NCI-H1436 treated with DMSO at 0.1 percent for 48 hours (cell line): ENCODE data around the gene IGF2BP3.

ENCODE experiments used
- DNase-seq: peaks from one replicate; lab custom pipeline; 2025; lab: John Stamatoyannopoulos, UW

Gene IGF2BP3

DNA sequence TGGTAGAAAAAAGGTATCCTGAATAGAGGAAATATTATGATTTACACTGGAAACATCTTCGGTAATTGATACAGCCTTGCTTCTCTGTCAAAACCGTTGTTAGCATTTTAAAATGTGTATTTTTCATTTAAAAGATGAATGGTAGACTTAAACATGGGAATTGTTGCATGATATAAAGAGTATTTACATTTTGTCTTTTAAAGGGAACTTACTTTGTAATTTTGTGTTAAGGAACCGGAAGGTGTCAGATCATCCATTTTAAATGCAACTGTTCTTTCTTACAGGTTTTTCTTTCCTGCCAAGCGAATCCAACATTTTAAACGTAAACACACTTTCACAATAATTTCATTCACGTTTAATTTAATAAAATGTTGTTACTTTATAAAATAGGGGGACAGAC, 1.8 kb upstream of the IGF2BP3 start:
- DNase-seq, result no peak

DNA sequence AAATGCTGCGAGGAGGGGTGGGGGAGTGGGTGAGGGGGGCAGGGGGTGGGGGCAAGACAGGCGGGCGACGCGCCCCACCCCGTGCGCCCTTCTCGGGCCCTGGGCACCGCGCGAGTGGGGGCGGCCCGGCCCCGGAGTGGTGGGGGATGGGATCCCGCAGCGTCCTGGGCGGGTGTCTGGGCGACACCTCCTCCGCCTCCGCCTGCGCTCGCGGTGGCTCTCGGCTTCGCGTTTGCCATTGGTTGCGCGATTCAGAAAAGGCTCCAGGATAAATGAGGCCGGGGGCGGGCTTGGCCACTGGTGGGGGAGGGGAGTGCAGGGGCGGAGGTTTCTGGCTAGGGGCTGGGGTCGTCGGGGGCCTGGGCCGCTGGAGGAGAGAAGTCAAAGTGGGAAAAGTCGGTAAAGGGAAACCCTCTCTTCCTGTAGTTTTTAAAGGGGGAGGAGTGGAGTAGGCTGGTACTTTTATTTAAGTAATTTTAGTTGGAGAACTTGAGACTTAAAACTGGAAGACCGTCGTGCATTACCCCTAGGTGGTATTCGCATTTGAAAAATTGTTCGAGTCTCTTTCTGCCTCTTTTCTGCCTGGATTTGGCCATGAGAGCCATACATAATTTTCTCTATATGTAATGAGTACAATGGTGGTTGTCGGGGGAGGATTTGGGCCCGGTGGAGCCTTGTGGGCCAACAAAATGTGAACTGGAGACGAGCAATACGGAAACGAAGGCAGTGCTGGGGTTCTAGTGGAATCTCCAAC, 992 bp upstream of the IGF2BP3 start:
- DNase-seq, result peak; percentile 47

DNA sequence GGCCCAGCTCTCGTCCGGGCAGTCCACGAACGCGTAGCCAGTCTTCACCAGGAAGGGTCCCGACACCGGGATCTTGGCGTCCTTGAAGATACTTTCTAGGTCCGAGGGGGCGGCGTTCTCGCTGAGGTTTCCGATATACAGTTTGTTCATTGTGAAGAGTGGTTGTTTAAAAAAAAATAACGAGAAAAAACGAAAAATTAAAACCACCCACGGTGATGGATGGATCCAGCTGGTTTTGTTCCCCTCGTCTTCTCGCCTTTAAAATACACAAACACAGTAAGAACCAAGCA, 385 bp downstream of the IGF2BP3 start:
- no peak for DNase-seq

DNA sequence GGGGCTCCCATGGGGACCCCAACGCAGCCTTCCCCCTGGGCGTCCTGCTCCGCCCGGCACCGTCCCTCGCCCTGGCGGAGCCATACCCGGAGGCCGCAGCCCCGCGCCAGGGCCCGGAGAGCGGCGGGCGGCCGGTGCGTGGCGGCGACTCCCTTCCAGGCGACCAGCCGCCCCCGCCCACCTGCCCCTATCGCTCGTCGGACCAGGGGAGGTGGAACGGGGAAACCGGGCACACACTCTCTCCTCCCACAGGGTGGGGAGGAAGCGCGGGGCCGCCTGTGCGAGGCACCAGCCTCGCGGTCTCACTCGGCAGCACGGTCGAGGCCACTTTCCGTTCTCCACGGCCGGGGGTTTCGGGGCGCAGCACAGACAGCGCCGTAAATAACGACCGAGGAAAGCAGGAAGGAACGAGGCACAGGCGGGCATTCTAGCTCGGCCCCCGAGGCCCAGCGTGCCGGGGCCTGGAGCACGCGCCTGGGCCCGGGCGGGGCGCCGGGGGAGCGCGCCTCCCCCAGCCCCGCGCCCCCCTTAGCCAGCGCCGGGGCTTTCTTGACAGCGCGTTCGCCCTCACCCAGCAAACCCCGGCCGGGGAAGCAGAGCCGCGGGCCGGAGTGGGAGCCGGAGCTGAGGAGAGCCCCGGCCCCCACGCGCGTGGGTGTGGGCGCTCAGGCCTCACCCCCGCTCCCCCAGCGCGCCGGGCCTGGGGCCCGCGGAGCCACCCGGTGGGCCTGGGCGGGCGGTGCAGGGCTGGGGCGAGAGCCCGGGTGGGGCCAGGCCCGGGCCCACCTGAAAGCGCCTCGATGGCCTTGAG, 936 bp downstream of the IGF2BP3 start:
- no peak for DNase-seq

DNA sequence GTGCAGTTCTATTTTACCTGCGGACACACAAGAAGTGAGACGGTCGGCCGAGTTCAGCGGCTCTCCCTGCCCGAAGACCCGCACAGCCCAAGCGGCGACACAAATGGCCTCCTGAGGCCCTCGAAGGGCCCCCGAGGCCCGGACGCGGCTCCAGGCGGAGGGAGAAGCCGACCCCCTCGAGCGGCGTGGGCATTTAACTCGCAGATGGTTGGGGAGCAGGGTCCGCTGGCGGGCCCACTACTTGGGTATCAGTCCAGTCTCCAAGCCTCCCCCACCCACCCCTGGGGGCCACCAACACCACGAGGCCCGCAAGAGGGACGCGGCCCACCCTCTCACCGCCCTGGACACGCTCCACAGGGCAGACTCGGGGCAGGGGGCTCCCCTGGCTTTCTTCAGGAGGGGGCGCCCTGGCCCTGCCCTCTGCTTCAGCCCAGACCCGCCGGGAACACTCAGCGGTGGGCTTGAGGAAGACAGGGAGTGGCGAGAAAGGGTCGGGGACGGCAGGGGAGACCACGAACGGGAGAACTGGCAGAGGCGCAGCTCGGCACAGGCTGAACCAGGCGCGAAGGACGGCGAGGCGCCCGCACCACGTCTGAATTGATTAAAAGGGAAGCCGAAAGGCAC, 1.7 kb downstream of the IGF2BP3 start:
- DNase-seq, result no peak

DNA sequence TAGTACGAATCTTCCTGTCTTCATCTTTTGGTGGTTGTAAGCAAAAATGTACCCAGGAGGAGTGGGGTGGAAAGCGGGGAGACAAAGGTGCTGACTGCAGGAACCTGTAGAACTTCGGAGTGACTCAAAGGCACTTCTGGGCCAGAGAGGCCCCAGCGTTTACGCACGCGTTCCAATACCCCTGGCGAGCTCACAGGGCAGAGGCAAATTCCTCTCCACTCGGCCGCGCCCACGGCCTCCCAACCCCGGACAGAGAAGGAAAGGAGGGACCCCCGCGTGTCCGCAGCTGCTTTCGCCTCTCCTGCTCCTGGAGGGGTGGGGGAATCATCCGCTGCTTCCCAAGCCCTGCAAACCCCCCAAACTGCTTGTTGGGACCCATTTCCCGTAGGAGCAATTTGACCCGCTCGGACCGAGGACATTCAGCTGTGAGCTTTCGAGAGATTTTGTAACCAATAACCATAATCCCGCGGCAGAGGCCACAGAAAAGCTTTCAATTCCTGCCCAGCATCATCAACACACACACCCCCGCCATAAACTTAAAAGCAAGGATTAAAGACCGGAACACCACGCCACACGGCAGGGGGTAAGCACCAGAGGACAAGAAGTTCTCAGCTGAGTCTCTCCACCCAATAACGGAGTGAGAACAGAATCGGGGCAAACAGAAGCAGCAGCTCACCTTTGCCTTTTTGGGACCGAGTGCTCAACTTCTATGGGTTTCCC, 2.3 kb downstream of the IGF2BP3 start:
- no peak for DNase-seq

DNA sequence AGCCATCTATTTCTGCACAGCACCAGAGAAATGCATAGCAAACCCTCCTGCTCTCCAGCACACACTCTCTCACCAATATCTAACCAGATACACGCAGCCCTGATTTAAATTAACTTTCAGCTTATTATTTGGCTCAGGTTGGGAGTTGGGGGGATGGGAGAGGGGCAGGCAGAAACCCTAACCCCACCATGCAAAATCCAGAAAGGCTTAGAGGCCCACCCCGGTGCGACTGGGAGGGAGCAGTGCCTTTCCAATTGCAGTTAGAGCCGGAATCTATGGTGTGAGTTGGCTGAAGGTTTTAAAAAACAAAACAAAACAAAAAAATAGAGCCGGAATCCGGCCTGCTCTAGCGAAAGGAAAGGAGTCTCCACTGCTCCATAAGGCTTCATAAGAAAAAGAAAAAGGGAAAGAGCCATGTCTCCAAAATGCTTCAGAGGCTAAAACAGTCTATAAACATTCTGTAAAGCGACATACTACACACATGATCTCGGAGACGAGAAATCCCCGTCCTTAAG, 2.9 kb downstream of the IGF2BP3 start:
- DNase-seq, result no peak

DNA sequence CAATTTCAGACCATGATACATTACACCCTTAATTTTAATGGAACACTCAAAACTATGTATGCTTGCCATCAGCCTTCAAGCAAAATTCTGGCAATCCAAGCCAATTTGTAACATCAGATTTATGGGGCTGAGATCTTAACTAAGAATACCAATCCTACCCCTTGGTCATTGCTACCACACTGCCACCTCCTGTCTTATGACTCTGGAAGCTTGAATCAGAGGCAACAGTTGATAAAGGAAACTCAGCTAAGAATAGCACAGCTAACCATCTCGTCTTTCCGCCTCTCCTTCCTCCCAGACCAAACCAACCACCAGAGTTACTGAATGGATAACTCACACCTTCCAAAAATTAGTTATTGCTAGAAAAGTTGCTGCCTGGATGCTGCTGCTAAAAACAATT, 7.4 kb downstream of the IGF2BP3 start:
- no peak for DNase-seq

DNA sequence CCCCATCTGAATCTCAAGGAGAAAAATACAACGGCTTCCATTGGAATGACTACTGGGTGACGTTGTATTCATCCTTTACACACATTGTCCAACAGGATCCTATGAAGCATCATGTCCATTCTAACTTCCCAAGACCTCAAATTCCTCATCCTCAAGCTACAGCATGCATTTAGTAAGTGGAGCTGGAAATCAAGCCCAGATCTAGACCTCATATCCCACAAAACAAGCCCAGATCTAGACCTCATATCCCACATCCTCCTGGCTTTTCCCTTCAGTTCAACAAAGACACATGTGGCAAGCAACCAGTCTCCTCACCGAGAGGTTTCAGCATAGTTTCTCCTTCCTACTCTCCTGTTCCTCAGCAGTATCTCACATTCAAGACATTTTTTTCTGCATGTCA, 12.2 kb downstream of the IGF2BP3 start:
- DNase-seq, result no peak

DNA sequence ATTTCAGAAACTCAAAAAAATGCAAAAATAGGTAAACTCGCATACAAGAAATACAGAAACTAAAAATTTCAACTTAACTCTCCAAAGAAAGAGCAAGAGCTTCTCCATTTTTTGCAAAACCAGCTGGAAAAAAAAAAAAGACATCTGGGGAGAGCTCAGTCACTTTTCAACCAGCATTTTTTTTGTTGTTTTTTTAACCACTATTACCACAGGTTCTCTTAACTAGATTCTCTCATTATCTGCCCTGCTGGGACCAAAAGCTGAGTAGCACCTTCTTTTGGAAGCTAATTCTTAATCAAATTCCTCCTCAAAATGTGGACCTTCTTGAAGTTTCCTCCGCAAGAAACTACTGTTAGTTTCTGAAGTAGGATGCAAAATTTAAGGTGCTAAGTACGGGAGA, 14.2 kb downstream of the IGF2BP3 start:
- no peak for DNase-seq

DNA sequence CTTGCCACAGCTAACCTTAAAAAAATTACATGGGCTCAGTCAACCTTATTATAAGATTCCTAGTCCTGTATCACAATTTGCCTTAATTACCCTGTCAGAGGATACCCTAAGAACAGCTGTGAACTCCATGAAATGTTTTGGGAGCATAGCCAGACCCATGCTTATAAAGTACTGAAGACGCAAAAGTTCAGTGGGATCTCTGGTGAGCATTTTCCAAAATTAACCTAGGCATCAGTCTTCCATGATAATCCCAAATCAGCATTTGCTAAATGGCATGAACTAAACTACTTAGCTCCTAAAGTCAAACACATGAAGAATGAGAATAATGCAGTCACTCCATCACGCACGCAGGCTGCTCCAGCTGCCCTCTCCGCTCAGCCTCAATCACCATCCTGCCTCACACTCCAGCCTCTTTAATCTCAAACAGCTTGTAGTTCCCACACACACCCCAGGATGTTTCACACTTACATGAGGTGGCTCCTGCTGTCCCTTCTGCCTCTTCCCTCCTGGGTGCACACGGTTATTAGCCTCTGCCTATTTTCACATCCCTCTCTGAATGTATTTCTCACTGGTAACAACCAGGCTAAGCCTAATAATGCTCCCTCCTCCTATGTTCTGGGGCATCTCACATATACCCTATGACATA, 15.3 kb downstream of the IGF2BP3 start:
- DNase-seq, result no peak

DNA sequence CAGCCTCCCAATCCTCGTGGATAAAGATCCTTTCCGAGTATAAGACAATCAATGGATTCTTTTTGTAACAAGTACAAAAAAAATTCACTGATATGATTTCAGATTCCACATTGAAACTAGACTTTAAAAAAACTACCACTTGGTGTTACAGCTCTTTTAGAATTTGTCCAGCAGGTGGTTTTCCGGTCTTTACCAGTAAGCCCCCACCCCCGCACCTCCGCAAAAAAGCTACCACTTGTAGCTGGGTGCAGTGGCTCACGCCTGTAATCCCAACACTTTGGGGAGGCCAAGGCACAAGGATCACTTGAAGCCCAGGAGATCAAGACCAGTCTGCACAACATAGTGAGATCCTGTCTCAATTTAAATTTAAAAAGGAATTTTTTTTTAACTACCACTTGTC, 19.8 kb downstream of the IGF2BP3 start:
- DNase-seq, result no peak

DNA sequence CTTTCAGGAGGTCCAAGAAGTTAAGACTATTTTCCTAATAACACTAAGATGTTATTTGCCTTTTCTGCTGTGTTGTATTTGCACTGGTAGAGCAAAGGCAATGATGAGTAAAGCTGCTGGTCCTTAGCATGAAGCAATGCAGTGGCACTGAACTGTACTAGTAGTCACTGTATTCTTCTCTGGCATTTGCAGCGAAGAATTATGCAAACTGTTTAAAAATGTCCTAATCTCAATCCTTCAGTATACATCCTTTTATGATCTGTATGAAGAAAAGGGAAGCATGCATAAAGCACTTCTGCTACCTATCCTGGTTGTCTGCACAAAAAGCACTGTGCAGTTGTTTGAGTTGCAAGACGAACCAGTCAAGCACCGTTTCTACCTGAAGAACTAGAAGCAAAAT, 20.4 kb downstream of the IGF2BP3 start:
- no peak for DNase-seq

DNA sequence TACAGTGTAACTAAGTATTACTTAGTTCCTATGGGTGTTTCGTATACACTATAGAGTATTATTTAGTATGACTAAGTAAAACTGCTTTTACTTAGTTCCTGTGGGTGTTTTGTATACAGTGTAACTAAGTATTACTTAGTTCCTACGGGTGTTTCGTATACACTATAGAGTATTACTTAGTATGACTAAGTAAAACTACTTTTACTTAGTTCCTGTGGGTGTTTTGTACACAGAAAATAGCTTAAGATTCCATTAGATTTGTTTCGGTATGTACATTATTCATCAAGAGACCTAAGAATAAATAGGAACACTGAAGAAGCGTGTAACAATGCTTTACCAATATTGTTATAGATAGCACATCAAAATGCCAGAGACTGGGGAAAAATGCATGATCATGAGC, 25.0 kb downstream of the IGF2BP3 start:
- DNase-seq, result no peak

DNA sequence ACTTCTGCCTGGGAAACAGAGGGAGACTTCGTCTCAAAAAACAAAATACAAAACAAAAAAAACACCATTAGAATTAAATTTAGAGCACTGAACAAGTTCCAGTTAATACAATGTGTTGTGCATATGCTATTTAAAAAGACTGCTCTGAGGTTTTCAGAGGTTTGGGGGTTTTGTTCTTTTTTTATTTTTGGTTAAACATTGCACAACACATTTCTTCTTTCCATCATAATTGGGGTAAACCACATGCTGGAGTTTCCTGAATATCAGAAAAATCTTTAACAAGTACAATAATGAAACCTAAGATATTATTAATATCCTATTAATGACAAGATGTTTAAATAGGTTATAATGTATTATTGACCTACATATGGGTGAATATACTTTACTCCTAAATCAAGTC, 26.3 kb downstream of the IGF2BP3 start:
- DNase-seq, result no peak

DNA sequence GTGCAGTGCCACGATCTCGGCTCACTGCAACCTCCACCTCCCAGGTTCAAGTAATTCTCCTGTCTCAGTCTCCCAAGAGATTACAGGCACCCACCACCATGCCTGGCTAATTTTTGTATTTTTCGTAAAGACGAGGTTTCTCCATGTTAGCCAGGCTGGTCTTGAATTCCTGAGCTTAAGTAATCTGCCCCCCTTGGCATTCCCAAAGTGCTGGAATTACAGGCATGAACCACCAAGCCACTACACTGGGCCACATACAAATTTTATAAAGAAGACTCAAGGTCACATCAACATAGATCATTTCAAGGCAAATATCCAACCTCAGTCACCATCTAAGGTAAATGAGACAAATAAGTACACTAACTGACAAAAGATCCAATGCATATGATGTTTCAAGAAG, 32.1 kb downstream of the IGF2BP3 start:
- no peak for DNase-seq

DNA sequence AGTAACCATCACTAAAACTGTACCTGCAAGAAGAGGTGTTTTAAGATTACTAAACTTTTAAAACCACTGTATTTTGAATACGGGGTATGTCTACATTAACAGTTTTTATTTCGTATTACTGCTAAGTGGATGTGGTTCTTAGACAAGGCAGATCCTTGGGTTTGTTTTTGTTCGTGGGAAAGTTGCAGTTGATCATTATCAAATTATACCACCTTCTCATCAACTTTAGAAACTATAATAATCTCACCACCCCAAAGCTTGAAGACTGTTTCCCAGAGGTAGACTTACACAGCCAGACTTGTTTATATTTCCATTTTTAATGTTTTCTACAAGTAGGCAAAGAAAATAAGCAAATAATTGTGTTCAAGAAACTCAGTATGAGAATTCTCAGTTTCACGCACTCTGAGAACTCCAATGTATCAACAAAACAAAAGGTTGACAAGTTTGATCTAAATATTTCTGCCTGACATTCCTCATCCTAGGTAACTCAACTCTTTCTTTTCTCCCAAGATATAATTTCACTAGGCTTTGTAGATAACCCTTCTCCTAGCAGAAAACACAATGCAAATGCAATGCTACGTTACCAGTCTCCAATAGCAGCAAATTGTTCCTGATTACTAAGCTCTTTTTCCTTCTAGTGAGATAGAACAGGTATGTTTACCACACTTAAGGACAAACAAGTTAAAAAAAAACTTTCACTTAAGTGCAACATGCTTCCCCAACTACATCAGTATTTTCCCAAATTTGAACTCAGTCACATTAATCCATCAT, 36.0 kb downstream of the IGF2BP3 start:
- no peak for DNase-seq

DNA sequence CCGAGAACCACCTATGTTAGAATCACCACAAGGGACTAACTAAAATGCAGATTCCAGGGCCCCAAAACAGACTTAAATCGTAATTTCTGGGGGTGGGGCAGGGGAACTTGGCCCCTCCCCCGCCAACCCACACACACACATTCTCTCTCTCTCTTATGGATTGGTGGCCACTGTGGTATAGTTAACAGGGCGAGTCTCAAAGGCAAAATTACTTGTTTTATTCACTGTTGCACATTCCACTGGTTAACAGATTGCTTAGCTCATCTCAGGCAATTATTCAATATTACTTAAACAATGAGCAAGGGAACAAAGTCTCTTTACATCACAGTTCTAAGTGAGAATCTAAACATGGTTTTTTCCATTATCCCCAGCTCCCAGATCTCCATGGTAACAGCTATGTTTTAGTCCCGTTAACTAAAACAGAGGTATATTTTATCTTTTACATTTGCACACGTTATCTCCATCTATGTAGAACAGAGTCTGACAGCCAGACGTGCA, 38.5 kb downstream of the IGF2BP3 start:
- no peak for DNase-seq

DNA sequence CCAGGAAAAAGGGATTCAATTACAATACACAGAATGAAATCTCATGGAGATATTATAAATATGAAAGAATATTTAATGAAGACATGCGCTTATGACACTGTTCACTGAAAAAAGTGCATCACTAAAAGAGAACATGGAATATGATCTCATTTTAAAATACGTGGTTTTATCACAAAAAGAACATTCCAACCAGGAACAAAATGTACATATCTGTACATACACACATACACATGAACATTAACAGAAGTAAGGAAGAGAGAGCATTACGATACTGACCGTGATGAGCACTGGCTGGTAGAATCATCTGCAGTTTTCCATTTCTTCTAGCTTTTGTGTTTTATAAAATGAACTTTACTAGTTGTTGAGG, 39.4 kb downstream of the IGF2BP3 start:
- DNase-seq, result no peak

DNA sequence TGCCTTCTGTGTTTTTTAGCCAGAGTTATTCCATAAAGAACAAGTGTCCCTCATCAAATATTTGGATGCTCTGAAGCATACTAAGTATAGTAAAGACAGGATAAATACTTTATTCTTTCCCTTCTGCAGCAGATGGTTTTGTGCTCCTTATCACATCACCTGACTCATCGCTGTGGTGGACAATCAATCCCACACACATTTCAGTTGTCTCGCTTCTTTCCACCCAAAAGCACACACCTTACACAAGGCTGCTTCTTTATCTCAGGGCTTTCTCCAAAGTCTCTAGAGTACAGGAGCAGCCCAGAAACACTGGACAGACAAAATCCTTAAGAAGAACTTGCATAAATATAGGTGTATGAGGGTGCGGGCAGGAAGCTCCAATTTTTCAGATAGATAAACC, 43.4 kb downstream of the IGF2BP3 start:
- no peak for DNase-seq

DNA sequence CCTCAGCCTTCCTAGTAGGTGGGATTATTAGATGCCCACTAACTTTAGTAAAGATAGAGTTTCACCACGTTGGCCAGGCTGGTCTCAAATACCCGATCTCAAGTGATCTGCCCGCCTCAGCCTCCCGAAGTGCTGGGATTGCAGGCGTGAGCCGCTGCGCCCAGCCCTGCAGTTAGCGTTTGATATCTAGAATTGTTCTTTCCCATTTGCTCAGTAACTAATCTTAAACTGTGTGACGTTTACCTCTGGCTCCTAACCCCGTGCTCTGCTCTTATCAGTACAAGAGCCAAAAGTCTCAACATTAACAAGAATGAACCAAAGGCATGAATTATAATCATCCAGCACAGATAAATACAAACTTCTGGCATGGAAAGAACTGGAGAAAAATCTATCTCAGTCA, 47.4 kb downstream of the IGF2BP3 start:
- no peak for DNase-seq
